GM18873 (cell line): Measurements from ENCODE around the gene DRAM2.
"Not testable (repeated sequence)": the region's sequence is repeated elsewhere in the genome, so short reads cannot be mapped to it uniquely, and the experiment has no call there.

Experiments
- ATAC-seq: cut with Tn5 transposase; IDR thresholded peaks from one replicate; pipeline ENCODE4 v1.9.1; 2021; ENCODE audit warnings: mild to moderate bottlenecking, moderate library complexity, moderate number of reproducible peaks; ENCODE audit not compliant: unreplicated experiment, low FRiP score

The DRAM2 gene

DNA sequence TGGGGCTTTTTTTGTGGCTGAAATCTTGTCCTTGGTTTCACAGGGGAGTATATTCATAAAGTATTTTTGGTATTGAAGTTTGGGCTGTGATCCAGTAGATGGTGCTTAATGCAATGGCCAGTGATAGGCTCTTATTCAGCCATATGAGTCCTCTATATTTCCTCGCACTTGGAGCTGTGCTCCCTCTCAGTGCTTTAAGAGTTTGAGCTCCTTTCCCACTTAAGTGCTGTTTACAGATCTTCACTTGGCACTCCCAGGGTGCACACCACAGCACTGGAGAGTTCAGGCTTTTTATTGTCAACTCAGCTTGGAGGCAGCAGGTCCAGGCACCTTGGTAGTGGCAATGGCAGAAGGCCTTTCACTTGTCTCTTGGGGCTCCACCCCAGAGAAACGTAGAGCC is 54.9 kb downstream of the DRAM2 start:
- no peak for ATAC-seq

GRCh38 chr1:111082421-111083203 is 57.3 kb downstream of the DRAM2 start:
- ATAC-seq, result no peak

- ATAC-seq, result not testable (repeated sequence)
Observed at GRCh38 chr1:111079329-111079728, 60.6 kb downstream of the DRAM2 start.

DNA sequence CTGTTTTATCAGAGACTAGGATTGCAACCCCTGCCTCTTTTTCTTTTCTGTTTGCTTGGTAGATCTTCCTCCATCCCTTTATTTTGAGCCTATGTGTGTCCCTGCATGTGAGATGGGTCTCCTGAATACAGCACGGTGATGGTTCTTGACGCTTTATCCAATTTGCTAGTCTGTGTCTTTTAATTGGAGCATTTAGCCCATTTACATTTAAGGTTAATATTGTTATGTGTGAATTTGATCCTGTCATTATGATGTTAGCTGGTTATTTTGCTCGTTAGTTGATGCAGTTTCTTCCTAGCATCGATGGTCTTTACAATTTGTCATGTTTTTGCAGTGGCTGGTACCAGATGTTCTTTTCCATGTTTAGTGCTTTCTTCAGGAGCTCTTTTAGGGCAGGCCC is 62.6 kb downstream of the DRAM2 start:
- ATAC-seq, result not testable (repeated sequence)
